HepG2 (cell line): ENCODE results near the gene LRRC55. TPM values are rescaled to one million over a fixed set of nuclear protein-coding genes. Genes with fewer than 3 reads are reported as not detected.
A peak's percentile ranks its signal among the peaks of the same experiment; 100 is the strongest.

ENCODE experiments used
- ATAC-seq: fragments of 200-7000 bp; cut with Tn5 transposase; 3 replicates; pipeline ENCODE4 v1.9.1; 2020; ENCODE audit warnings: mild to moderate bottlenecking, moderate library complexity
- BruUV-seq: library from RNA; stranded (reverse); fragments of 400-500 nt; replicated peaks from 2 replicates; lab custom pipeline; 2021; lab: Mats Ljungman, UMichigan
- CTCF ChIA-PET: fragments of 300-600 bp; formaldehyde crosslinking; extraction: SDS; loops from one replicate; lab custom pipeline; 2021; ENCODE audit warnings: low total read pairs, inconsistent platforms, low intra/inter-chr PET ratio; lab: Yijun Ruan, JAX
- POLR2A ChIA-PET: fragments of 350-600 bp; sonication (Branson Sonifier 250); formaldehyde crosslinking; loops from one replicate; lab custom pipeline; 2020; ENCODE audit warnings: antibody characterized with exemption, inconsistent platforms; lab: Yijun Ruan, JAX
- DNase-seq: peaks from one replicate; pipeline ENCODE4 v3.0.0-alpha.2; 2015; ENCODE audit warnings: low spot score
- FAIRE-seq: peaks from 3 replicates; lab custom pipeline; 2011; peaks lifted over from hg19 to GRCh38; lab: Jason Lieb, UNC
- H2AFZ ChIP-seq: one replicate; pipeline ENCODE4 v1.6.1; 2011; ENCODE audit warnings: low read length, inconsistent platforms
- H3K27ac ChIP-seq: fragments of 300-600 bp; 3 replicates; pipeline ENCODE4 v1.8.0; 2011; ENCODE audit warnings: mixed run types, mild to moderate bottlenecking, mixed read lengths, low read length, inconsistent platforms; ENCODE audit not compliant: insufficient read depth; ENCODE audit errors: extremely low read length
- H3K27me3 ChIP-seq, 2 experiments: fragments of 200-600 bp in 1 of 2; 2 replicates in 1 of 2; 3 replicates in 1 of 2; pipeline versions ENCODE4 v1.6.0 to v1.8.0; 2011; ENCODE audit warnings: low read length in 2 of 2, mild to moderate bottlenecking in 2 of 2, moderate library complexity in 2 of 2, inconsistent platforms in 1 of 2; ENCODE audit not compliant: insufficient read depth in 2 of 2, control insufficient read depth in 1 of 2
- H3K36me3 ChIP-seq, 2 experiments: fragments of 200-600 bp in 1 of 2; replicated peaks in 1 of 2; 2 replicates in 1 of 2; 3 replicates in 1 of 2; pipeline versions ENCODE4 v1.5.1 to v1.8.0; 2011; ENCODE audit warnings: low read length in 2 of 2, inconsistent platforms in 1 of 2; ENCODE audit not compliant: insufficient read depth in 2 of 2, control insufficient read depth in 1 of 2
- H3K4me1 ChIP-seq: 2 replicates; pipeline ENCODE4 v1.5.1; 2012; ENCODE audit warnings: low read length, inconsistent platforms; ENCODE audit not compliant: insufficient read depth
- H3K4me2 ChIP-seq: 2 replicates; pipeline ENCODE4 v1.6.0; 2011; ENCODE audit warnings: low read depth, low read length, inconsistent platforms
- H3K4me3 ChIP-seq, 3 experiments: fragments of 200-600 bp in 1 of 3; sonication (generic), shearing (Covaris generic) in 1 of 3; replicated peaks in 1 of 3; 2 replicates each; pipeline ENCODE4 v1.5.1; 2011 to 2016; ENCODE audit warnings: low read length in 3 of 3, inconsistent platforms in 2 of 3, low read depth in 2 of 3, mild to moderate bottlenecking in 2 of 3, control low read depth in 1 of 3, mixed read lengths in 1 of 3; ENCODE audit not compliant: insufficient read depth in 1 of 3
- H3K79me2 ChIP-seq: one replicate; pipeline ENCODE4 v1.6.1; 2011; ENCODE audit warnings: low read length, inconsistent platforms; ENCODE audit not compliant: insufficient read depth
- H3K9ac ChIP-seq: 2 replicates; pipeline ENCODE4 v1.6.0; 2011; ENCODE audit warnings: mild to moderate bottlenecking, low read depth, low read length, inconsistent platforms; ENCODE audit not compliant: insufficient read depth
- H3K9me3 ChIP-seq: 2 replicates; pipeline ENCODE4 v1.5.1; 2012; ENCODE audit warnings: mild to moderate bottlenecking, low read length
- H4K20me1 ChIP-seq: 2 replicates; pipeline ENCODE4 v1.6.0; 2011; ENCODE audit warnings: inconsistent platforms, mild to moderate bottlenecking, low read length, moderate library complexity; ENCODE audit not compliant: insufficient read depth
- ATF7 ChIP-seq, 2 experiments: fragments of 450-650 bp in 1 of 2; sonication (generic) in 1 of 2; formaldehyde crosslinking in 1 of 2; IDR thresholded peaks; 2 replicates each; pipeline versions ENCODE4 v1.4.0 to v1.6.1; 2016 to 2020; ENCODE audit warnings: antibody characterized with exemption in 1 of 2, mild to moderate bottlenecking in 1 of 2, missing genetic modification reagents in 1 of 2
- FOXA1 ChIP-seq, 2 experiments: fragments of 450-650 bp in 1 of 2; sonication (generic) in 1 of 2; formaldehyde crosslinking in 1 of 2; IDR thresholded peaks; 2 replicates each; pipeline versions ENCODE4 v1.4.0 to v1.6.1; 2016 to 2020; ENCODE audit warnings: missing genetic modification reagents in 1 of 2
- NFE2 ChIP-seq: sonication (generic); formaldehyde crosslinking; IDR thresholded peaks from 2 replicates; pipeline ENCODE4 v1.4.0; 2020; ENCODE audit warnings: missing genetic modification reagents
- NFIC ChIP-seq: IDR thresholded peaks from 2 replicates; pipeline ENCODE4 v1.6.1; 2012; ENCODE audit warnings: mild to moderate bottlenecking, low read length, inconsistent platforms
- ZNF563 ChIP-seq: sonication (generic); formaldehyde crosslinking; IDR thresholded peaks from 2 replicates; pipeline ENCODE4 v1.8.0; 2022; ENCODE audit warnings: mild to moderate bottlenecking, moderate library complexity, missing genetic modification reagents
- ZNF605 ChIP-seq: sonication (generic); formaldehyde crosslinking; IDR thresholded peaks from 2 replicates; pipeline ENCODE4 v1.8.0; 2022; ENCODE audit warnings: mild to moderate bottlenecking, missing genetic modification reagents
- ZNF629 ChIP-seq: sonication (generic); formaldehyde crosslinking; conservative IDR thresholded peaks from 2 replicates; pipeline ENCODE4 v1.5.0; 2020; ENCODE audit warnings: missing genetic modification reagents
- WGBS: methylation state at CpG from one replicate; pipeline ENCODE4 v1.1.6; 2017; ENCODE audit warnings: low lambda C conversion rate; 5-methylcytosine and 5-hydroxymethylcytosine counted together
- in situ Hi-C: cut with HindIII; loops from 2 replicates; pipeline ENCODE4 v1.10.0; 2017; ENCODE audit warnings: low pct_unique_long_range_greater_than_20kb; ENCODE audit not compliant: extremely low pct_ligation_motif_present
- intact Hi-C: fragments of 100-400 bp; cut with micrococcal nuclease; formaldehyde crosslinking; loops from one replicate; pipeline ENCODE4 v1.10.0; 2022; ENCODE audit not compliant: unreplicated experiment
- polyA plus RNA-seq, 8 experiments: library from polyadenylated mRNA; depleted of rRNA in 3 of 8; stranded (reverse) in 7 of 8; unstranded in 1 of 8; fragments of >200 nt; fragmentation: Illumina TruSeq in 4 of 8; extraction: Trizol in 4 of 8; gene quantifications; 2 replicates each; pipeline versions ENCODE4 v1.2.1 to v1.2.3, GENCODE V29; 2011 to 2016; ENCODE audit warnings: low read depth in 4 of 8, missing spikeins in 1 of 8, mixed read lengths in 1 of 8; ENCODE audit not compliant: insufficient read depth in 1 of 8
- total RNA-seq, 5 experiments: library from RNA; depleted of rRNA; stranded (reverse); fragments of >200 nt; fragmentation: Illumina TruSeq; extraction: Trizol; gene quantifications; 2 replicates each; pipeline ENCODE4 v1.2.3, GENCODE V29; 2016; ENCODE audit warnings: low read depth in 1 of 5

Gene LRRC55
- total and polyA plus RNA-seq, 2 of the 13 experiments (the other 11 are each of a cell fraction or from before 2014, with no cell fraction given), result not detected

DNA sequence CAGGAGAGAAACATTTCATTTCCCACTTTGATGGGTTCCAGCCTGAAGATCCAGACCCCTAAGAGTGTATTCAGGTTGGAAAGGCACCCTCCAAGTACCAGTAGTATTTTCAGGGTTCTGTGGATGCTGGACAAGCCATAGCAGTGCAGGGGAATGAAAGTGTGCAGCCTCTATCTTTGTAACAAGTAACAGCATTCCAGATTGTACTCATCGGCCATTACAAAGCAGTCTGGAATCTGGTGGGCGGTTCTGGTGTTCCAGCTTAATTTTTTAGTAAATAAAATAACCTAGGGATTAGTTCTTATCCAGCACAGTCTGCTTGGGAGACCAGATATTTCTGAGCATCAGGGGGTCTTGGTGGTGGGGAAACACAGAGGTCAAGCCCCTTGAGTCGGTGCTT is 32.7 kb downstream of the LRRC55 start:
- in situ Hi-C loops, result no loop called here
- FAIRE-seq (no peak), ATAC-seq (no peak), DNase-seq (no peak)
- no peaks in the 10 kb centered on the region for H3K36me3 ChIP-seq
- TF ChIP-seq FOXA1 (IDR thresholded peaks at IDR 0.05) (no peak), FOXA1 (CRISPR knock-in tag; IDR thresholded peaks at IDR 0.05) (no peak), NFIC (no peak), ZNF563 (CRISPR knock-in tag) (no peak), NFE2 (CRISPR knock-in tag) (no peak)
- no peak overlapping the region for H3K27ac ChIP-seq
- ChIA-PET POLR2A (no interaction called here), CTCF (no interaction called here)
- H3K4me1 ChIP-seq, result no peaks in the 10 kb centered on the region
- H3K27me3 ChIP-seq, result peaks cover 0 to 3% of the 10 kb centered on the region in 2 experiments; a peak in 2 of 5 replicates
- H3K9me3 ChIP-seq, result no peaks in the 10 kb centered on the region
- BruUV-seq, result no TSS peak
- 0% methylated on average over 3 of the region's 3 CpGs for WGBS
- no peak overlapping the region for H2AFZ ChIP-seq
- no peak overlapping the region for H3K4me2 ChIP-seq
- H3K9ac ChIP-seq, result no peak overlapping the region
- H3K4me3 ChIP-seq, result no peak overlapping the region
- intact Hi-C loops, result no loop called here
- H4K20me1 ChIP-seq, result no peaks in the 10 kb centered on the region
- no peaks in the 10 kb centered on the region for H3K79me2 ChIP-seq

DNA sequence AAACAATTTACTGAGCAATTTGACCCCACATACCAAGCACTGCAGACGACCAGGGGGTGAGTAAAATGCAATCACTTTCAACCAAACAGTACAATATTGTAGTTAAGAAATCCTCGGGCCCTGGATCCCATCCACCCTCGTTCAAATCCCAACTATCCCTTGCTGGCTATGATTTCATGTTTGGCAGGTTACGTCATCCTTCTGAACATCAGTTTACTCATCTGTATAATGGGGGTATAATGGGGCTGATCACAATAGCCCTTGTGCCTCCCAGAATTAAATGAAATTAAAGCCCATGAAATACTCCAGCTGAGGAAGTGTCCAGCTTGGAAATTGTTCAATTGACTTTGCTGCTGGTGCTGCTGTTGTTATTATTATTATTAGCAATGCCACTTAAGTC is 34.7 kb downstream of the LRRC55 start:
- Histone ChIP-seq H3K4me1 (no peaks in the 10 kb centered on the region), H3K4me3 (no peak overlapping the region), H3K27ac (no peak overlapping the region), H3K27me3 (peaks cover 0 to 4% of the 10 kb centered on the region in 2 experiments; a peak in 1 of 5 replicates), H3K36me3 (no peaks in the 10 kb centered on the region), H4K20me1 (no peaks in the 10 kb centered on the region), H3K79me2 (no peaks in the 10 kb centered on the region), H3K9me3 (no peaks in the 10 kb centered on the region), H3K9ac (no peak overlapping the region), H3K4me2 (no peak overlapping the region), H2AFZ (no peak overlapping the region)
- peak; percentile 79 for TF ChIP-seq ATF7 (IDR thresholded peaks at IDR 0.05)
- no peak for TF ChIP-seq ATF7 (CRISPR knock-in tag; IDR thresholded peaks at IDR 0.05)
- TF ChIP-seq ZNF605, result no peak
- 0 out of 2 replicates have a peak, but pooled peaks have one; percentile 36 for TF ChIP-seq ZNF629 (CRISPR knock-in tag)
- CTCF ChIA-PET, result no interaction called here
- 18% methylated on average over 4 of the region's 4 CpGs for WGBS
- intact Hi-C loops (no loop called here), in situ Hi-C loops (no loop called here)
- DNase-seq (no peak), ATAC-seq (no peak), FAIRE-seq (no peak)
- no TSS peak for BruUV-seq
- POLR2A ChIA-PET, result no interaction called here
